Adrenal gland (tissue), 5 donors: Measurements from ENCODE around the gene CCL16.

Experiments
- POLR2A ChIP-seq, 2 donors: fragments of 450-650 bp; IDR thresholded peaks; one replicate each; pipeline ENCODE4 v1.6.1; 2017; ENCODE audit warnings: antibody characterized with exemption in 2 of 2, mild to moderate bottlenecking in 2 of 2, moderate library complexity in 1 of 2
- TF ChIP-seq, protein P1 (sequence below), 6 experiments: fragments of 450-650 bp in 4 of 6; fragments of 200-600 bp in 2 of 6; sonication (generic) in 1 of 6; IDR thresholded peaks; 1 replicate in 5 of 6; 2 replicates in 1 of 6; pipeline versions ENCODE4 v1.5.1 to v1.8.0; 2016 to 2021; ENCODE audit warnings: antibody characterized with exemption in 6 of 6, mild to moderate bottlenecking in 2 of 6, moderate library complexity in 1 of 6
- donor health status: DM: no; HTN: no; CAD: no.

DNA sequence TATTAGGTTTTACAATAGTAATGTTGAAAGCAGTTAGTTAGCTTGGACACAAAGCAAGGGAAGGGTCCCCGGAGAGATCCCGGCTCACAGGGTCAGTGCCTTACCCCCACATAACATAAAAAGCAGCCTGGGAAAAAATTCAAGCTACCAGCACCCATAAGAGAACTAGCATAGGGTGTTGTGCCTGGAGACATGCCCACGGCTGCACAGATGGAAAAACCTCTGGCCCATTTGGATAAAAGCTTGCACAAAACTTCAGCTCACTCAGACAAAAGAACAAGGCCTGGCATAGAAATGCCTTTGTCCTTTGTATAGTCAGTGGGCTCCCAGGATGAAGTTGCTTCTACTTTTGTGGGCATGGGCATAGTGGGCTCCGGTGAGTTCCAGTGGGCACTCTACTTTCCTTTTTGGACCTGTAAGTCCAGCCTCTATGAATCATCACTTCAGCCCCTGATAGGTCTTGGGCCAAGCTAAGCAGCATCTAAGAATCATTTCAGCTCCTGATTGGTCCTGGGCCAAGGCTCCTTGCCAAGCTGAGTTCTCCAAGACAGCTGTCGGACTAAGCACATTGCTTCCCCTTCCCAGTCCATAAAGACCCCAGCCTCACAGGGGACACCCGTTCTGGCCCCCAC, 49.4 kb downstream of the CCL16 start:
- TF ChIP-seq, protein P1, sequence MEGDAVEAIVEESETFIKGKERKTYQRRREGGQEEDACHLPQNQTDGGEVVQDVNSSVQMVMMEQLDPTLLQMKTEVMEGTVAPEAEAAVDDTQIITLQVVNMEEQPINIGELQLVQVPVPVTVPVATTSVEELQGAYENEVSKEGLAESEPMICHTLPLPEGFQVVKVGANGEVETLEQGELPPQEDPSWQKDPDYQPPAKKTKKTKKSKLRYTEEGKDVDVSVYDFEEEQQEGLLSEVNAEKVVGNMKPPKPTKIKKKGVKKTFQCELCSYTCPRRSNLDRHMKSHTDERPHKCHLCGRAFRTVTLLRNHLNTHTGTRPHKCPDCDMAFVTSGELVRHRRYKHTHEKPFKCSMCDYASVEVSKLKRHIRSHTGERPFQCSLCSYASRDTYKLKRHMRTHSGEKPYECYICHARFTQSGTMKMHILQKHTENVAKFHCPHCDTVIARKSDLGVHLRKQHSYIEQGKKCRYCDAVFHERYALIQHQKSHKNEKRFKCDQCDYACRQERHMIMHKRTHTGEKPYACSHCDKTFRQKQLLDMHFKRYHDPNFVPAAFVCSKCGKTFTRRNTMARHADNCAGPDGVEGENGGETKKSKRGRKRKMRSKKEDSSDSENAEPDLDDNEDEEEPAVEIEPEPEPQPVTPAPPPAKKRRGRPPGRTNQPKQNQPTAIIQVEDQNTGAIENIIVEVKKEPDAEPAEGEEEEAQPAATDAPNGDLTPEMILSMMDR (IDR thresholded peaks at IDR 0.05) = no peak
- TF ChIP-seq POLR2A (IDR thresholded peaks at IDR 0.05) = no peak
